ENCODE measurements around the gene RBM6.

GRCh38 chr3:49984394-49984793, 44.4 kb downstream of the RBM6 start:
- TF ChIP-seq CTCF (tag by site-specific recombination; IDR thresholded peaks at IDR 0.05) = no peak
- no peak for TF ChIP-seq ZNF366 (tag by site-specific recombination; conservative IDR thresholded peaks at IDR 0.05)
- TF ChIP-seq KLF1 (tag by site-specific recombination; IDR thresholded peaks at IDR 0.05) = no peak
- no peak for TF ChIP-seq TRIM28 (IDR thresholded peaks at IDR 0.05; ENCODE audit: borderline replicate concordance, low read length)
- TF ChIP-seq ZFP37 (tag by site-specific recombination; IDR thresholded peaks at IDR 0.05) = no peak
- TF ChIP-seq SP2 (tag by site-specific recombination; IDR thresholded peaks at IDR 0.05) = no peak
- TF ChIP-seq ZNF48 (tag by site-specific recombination; IDR thresholded peaks at IDR 0.05) = no peak
- no peak for TF ChIP-seq ZNF133 (tag by site-specific recombination; IDR thresholded peaks at IDR 0.05)

Data from HEK293 (cell line).